GM18505 (cell line): ENCODE data around the gene AMN.
"Not testable (repeated sequence)": the region's sequence is repeated elsewhere in the genome, so short reads cannot be mapped to it uniquely, and the experiment has no call there.

ENCODE experiments used
- ATAC-seq: cut with Tn5 transposase; IDR thresholded peaks from one replicate; pipeline ENCODE4 v1.9.1; 2021; ENCODE audit not compliant: unreplicated experiment
- POLR2A ChIP-seq: IDR thresholded peaks from 4 replicates; pipeline ENCODE4 v1.6.1; 2011; ENCODE audit warnings: borderline replicate concordance; ENCODE audit not compliant: insufficient read depth, insufficient read length; ENCODE audit errors: extremely low read depth

AMN gene

DNA sequence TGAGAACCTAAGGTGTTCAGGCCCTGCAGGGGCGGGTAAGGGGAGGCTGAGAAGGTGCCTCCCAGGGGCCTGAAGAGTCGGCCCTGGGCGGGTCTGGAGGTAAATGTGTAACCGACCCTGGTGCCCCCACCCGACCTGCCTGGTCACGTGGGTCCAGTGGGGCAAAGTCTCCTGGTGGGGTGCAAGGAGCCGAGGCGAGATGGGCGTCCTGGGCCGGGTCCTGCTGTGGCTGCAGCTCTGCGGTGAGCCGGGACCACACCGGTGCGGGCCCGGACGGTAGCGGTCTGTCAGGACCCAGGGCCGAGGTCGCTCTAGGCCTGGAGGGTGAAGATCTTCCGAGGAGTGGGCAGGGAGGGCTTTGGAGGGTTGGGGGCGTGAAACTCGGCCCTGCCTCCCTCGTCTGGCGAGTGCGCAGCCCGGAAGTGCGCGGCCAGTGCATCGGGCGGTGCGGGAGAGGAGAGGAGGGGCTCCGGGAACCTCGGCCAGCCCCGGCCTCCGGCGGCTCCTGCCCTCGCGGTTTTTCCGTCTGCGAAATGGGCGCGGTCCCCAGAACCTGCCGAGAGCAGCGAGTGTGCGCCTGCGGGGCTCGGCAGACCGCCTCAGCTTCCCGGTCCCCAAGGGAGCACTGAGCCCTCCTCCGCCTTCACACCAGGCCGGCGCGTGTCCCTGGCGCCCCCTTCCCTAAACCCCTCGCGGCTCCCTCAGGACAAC lies at the start of gene AMN:
AMN (plus strand) TSS at position 174 of the 711 bp plus-strand sequence; CDS start at position 200, 26 bp downstream.
- no peak for ATAC-seq
- TF ChIP-seq POLR2A = no peak

DNA sequence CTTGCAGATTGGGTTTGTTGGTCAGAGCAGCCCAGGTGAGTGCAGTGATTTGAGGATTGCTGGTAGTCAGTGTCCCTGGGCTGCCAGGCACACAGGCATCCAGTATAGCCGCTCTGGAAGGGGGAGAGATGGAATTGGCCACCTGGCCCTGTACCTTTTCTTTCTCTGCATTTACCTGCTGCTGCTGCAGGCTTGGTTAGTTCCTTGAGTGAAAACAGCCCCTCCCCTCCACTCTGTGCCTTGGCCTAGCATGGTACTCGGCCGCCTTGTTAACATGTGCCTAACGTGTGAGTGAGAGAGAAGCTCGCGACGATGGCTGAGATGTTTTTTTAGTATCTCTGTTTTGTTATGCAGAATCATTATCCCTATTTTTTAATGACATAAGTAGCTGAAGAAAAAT lies 49.3 kb upstream of the AMN start:
- ATAC-seq = no peak
- no peak for TF ChIP-seq POLR2A

DNA sequence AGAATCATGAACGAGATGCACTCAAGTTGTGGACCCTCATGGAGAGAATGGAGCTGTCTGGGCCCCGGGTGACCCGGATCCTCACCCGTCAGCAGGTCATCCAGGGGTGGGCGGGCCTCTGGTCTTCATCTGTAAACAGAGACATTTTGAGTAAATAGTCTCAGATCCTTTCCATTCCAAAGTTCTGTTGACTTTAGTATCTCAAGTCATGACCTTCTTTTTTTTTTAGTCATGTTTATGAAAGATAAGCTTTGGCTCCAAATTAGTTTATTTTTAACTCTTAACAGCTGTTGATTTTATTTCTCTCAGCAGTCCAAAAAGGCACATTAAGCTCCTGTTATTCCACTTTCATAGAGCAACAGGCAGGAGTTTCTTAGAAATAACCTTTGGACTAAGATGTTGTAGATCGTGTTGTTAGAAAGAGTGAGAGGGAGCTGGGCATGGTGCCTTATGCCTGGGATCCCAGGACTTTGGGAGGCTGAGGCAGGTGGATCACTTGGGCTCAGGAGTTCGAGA lies 48.9 kb upstream of the AMN start:
- no peak for ATAC-seq
- TF ChIP-seq POLR2A = no peak

DNA sequence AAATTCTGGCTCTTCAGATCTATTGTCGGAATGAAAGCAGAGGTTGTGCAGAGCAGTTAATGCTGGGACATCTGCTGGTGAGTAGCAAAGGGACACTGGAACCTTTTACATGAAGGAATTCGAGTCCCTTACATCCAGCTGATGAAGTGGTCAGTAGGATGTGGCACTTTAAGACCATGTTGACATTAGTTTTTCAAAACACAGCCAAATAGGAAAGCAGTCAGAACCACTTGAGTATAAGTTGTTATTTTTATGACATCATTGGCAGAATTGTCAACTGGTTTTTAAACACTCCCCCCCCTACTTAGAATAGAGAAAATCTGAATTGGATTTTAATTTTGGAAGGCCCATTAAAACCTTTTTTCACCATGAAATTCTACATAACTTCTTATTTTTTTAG lies 46.8 kb upstream of the AMN start:
- no peak for ATAC-seq
- no peak for TF ChIP-seq POLR2A

DNA sequence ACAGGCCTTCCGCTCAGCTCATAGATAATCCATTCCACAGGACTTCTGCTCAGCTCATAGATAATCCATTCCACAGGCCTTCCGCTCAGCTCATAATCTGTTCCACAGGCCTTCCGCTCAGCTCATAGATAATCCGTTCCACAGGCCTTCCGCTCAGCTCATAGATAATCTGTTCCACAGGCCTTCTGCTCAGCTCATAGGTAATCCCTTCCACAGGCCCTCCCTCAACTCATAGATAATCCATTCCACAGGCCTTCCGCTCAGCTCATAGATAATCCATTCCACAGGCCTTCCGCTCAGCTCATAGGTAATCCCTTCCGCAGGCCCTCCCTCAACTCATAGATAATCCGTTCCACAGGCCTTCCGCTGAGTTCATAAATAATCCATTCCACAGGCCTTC lies 45.0 kb upstream of the AMN start:
- ATAC-seq = not testable (repeated sequence)

DNA sequence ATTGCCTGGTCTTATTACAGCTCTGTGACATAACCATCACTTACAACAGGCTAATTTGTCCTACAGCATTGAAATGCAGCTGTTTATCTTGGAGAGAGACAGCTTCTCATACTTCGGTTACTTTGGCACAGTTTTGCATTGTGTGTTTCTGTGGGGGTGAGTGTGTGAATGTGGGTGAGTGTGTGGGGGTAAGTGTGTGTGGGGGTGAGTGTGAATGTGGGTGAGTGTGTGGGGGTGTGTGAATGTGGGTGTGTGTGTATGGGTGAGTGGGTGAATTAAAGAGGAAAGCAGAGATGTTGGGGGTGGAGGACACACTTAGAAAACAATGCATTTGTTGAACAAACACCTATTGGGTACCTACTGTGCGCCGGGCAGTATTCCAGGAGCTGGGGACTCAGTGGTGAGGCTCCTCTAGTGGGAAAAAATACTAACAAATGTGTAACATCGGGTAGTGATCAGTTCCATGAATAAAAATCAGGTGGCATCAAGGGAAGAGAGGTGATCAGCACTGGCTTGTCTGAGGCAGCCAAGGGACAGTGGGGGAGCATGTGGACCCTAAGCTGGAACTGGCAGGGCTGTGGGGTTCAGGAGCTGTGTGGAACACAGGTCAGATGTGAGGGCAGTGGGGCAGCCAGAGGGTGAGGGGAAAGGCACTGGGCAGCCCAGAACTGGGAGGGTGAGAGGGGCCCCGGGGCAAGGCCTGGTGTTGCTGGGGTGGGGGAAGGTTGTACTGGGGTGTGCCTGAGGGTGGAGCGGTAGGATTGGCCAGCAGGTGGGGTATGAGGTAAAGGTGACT lies 44.1 kb upstream of the AMN start:
- ATAC-seq = no peak
- no peak for TF ChIP-seq POLR2A

DNA sequence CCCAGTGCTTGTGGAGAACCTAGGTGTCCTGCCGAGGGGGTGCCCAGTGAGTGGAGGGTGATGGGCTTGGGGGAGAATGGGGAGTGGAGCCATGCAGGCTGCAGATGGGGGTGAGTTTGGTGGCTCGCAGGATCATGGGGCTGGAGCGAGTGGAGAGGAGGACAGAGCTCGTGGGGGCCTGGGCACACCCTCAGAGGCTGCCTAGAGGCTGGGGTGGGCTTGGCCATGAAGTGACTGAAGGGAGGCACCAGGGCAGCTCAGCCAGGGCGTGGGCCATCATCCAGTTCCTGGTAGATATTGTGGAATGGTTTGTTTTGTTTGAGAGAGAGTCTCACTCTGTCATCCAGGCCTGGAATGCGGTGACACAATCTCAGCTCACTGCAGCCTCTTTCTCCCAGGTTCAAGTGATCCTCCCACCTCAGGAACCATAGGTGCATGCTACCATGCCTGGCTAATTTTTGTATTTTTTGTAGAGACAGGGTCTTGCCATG lies 43.4 kb upstream of the AMN start:
- no peak for TF ChIP-seq POLR2A
- no peak for ATAC-seq

DNA sequence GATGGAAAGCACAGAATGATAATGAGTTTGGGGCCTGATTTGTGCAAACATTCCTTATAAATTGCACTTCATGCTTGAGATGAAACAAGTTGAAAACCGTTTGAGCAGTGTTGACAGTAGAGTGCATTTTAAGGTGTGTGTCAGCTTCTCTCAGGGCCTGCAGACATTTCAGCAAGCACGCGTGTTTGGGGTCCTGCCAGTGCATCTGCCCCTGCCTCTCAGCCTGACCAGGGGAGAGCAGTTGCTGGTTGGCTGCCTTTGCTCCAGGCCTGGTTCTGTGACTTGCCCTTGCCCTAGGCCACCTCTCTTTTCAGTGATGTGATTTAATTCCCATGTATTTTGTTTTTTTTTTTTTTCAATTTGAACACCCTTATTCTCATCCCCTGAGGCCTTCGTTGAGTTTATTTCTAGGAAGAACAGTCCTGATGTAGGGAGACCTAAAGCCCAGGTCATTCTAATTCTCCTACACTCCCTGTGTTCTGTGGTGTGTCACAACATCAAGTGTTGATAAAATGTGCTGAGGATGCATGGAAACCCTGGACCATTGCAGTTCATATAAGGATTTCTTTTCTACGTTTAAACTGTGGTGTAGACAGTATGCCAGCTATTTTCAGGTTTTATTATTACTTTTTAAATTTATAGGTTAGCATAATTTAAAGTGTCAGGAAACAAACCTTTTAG lies 40.1 kb upstream of the AMN start:
- no peak for TF ChIP-seq POLR2A
- ATAC-seq = no peak

DNA sequence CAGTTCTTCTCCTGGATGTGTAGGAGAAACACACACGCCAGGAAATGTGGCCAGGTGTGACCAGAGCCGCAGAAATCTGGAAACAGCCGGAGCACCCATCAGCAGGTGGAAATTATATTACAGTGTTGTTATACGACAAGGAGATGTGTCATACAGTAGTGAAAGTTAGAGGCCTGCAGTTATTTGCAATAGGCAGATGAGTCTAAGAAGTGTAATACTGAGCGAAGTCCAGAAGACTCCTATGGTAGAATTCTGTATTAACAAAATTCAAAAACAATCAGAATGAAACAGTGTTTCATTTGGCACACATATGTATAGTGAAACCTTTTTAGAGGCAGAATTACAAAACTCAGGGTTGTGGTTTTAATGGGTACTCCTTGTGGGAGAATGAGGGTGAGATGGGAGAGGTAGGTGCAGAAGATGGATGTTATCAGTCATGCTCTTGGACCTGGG lies 39.3 kb upstream of the AMN start:
- no peak for ATAC-seq
- no peak for TF ChIP-seq POLR2A

DNA sequence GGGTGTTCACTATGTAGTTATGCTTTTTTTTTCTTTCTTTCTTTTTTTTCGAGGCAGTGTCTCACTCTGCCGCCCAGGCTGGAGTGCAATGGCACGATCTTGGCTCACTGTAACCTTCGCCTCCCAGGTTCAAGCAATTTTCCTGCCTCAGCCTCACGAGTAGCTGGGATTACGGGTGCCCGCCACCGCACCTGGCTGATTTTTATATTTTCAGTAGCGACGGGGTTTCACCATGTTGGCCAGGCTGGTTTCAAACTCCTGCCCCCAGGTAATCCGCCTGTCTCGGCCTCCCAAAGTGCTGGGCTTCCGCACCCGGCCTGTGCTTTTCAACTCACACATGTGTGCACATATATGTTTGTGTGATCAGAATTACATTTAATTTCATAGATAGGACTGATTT lies 38.9 kb upstream of the AMN start:
- ATAC-seq = no peak
- TF ChIP-seq POLR2A = no peak

DNA sequence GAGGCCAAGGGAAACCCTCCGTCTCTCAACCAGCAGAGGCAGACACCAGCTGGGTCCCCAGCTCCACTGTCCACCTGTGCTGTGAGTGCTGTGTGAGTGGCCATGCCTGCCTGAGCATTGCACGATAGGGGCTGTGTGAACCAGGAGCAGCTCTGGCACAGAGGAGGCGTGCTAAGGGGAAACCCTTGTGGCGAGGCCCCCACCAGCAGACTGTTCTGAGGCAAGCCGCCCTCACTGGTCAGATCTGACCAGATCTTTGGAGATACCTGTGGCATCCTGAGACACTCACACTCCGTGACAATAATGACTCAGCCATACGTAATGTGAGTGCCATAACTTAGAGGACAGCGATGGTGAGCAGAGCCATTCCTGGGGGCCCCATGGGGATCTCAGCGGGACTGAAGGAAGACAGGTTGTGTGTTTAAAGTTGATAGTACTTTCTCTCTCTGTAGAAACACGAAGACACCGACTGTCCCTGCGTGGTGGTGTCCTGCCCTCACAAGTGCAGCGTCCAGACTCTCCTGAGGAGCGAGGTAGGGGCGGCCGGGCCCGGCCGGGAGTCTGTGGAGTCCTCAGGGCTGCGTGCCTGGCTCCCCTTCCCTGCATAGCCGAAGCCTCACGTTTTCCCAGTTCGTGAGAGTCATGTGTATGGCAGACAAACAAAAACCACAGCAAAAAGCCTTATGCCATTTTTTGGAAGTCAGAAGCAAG lies 36.6 kb upstream of the AMN start:
- no peak for ATAC-seq

DNA sequence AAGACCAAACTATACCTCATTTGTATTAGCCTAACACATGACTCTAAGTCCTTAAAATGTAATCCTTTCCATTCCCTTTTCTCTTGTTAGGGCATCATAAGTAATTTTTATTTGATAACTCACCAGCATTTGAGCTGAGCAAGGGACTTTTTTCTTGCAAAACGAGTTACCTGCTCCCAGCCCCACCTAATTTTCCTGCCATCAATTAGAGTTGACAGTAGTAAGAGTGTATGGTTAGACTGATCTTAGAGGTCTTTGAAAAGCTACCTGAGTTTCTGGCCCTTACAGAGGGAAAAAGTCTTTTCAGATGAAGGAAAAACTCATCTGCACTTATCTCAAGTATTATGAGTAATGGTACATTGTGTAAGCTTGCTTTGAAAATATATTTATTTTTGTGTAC lies 33.7 kb upstream of the AMN start:
- no peak for ATAC-seq
- no peak for TF ChIP-seq POLR2A

More for the DNA sequence above, 36.6 kb upstream of the AMN start:
- TF ChIP-seq POLR2A = peak; percentile 26

DNA sequence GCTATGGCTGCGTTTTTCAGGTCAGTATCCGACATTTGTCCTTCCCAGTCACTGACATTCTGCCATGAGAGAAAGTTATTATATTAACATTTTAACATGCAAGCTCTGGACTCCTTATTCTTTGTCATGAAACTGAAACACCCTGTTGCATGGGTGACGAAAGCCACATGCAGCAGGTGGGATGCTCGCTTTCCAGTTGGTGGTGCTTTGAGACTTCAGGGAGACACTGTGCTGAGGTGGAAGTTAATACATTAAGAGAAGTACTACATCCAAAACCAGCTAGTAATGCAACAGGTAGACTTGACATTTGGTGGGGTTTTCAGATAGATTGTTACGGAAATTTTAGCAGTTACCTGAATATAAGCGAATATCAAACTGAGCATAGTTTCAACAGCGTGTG lies 32.8 kb upstream of the AMN start:
- TF ChIP-seq POLR2A = no peak
- no peak for ATAC-seq
